DMS53 treated with DMSO at 0.1 percent for 48 hours (cell line): ENCODE data around the gene EXD2.
"Not testable (repeated sequence)": the region's sequence is repeated elsewhere in the genome, so short reads cannot be mapped to it uniquely, and the experiment has no call there.

ENCODE experiments used
- DNase-seq: peaks from one replicate; lab custom pipeline; 2025; ENCODE audit not compliant: unreplicated experiment; lab: John Stamatoyannopoulos, UW

EXD2 gene, protein sequence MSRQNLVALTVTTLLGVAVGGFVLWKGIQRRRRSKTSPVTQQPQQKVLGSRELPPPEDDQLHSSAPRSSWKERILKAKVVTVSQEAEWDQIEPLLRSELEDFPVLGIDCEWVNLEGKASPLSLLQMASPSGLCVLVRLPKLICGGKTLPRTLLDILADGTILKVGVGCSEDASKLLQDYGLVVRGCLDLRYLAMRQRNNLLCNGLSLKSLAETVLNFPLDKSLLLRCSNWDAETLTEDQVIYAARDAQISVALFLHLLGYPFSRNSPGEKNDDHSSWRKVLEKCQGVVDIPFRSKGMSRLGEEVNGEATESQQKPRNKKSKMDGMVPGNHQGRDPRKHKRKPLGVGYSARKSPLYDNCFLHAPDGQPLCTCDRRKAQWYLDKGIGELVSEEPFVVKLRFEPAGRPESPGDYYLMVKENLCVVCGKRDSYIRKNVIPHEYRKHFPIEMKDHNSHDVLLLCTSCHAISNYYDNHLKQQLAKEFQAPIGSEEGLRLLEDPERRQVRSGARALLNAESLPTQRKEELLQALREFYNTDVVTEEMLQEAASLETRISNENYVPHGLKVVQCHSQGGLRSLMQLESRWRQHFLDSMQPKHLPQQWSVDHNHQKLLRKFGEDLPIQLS

DNA sequence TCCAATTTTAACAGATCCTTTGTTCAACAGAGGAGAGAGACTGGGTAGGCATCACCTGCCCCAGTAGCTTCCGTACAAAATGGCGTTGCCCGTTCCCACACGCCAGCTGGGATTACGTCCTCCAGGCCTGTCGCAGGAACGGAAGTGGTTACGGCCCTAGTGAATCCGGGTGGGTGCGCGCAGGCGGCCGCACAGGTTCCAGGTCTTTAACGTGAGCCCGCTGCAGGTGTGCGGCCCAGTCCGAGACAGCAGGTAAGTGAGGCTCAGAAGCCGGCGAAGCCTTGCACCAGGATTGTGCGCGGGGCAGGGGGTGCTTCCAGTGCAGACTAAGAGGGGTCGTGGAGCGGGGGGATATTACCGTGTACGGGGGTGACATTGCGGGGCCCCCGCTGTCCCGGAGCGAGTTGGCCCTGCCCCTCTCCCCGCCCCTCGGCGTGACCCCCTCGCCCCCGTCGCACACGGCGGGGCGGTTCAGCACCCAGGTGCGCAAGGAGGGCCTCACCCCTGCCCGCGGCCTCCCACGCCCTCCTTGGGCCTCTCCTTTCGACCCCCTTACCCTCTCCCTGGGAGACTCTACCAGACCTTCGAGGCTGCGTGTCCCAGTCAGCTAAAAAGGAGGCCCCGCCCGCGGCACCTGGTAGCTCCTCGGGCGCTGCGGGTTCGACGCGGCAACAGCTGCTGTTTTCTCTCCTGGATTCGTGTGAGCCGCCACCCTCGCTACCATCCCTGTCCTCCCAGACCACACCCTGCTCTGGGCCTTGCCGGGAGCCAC is at the start of gene EXD2:
Gene EXD2 (plus strand): TSS at position 159 of the 772 bp plus-strand sequence. CDS start 17,973 bp downstream, outside the sequence.
- peak; percentile 81 for DNase-seq

DNA sequence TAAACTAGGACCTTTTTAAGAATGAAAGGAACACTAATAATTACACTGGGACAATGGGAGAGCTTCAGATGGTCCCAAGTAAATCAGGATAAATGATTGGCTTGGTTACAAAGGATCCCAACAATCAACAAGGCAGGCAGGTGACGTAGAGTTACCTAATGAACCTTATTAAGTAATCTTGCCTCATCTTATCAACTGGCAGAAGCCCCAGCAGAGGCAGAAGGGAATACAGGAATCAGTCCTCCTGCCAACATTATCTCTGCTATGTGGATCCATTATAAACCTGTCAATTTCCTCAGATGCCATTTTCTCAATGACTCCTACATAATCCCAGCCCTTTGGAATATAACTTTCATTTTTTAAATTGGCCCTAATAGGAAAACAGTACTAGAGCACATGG is 49.7 kb upstream of the EXD2 start:
- DNase-seq: no peak

DNA sequence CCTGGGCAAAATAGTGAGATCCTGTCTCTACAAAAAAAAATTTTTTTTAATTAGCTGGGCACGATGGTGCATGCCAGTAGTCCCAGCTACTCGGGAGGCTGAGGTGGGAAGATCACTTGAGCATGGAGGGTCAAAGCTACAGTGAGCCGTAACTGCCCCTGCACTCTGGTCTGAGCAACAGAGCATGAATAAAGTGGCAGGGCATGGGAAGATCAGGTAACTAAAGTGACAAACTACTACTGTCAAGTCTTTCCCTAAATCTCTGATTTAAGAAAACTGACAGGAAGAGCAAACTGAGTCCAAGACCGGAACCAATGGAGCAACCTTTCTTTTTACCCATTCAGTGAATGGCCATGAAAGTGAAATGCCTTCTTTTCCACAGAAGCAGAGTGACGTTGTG is 49.2 kb upstream of the EXD2 start:
- DNase-seq: no peak

DNA sequence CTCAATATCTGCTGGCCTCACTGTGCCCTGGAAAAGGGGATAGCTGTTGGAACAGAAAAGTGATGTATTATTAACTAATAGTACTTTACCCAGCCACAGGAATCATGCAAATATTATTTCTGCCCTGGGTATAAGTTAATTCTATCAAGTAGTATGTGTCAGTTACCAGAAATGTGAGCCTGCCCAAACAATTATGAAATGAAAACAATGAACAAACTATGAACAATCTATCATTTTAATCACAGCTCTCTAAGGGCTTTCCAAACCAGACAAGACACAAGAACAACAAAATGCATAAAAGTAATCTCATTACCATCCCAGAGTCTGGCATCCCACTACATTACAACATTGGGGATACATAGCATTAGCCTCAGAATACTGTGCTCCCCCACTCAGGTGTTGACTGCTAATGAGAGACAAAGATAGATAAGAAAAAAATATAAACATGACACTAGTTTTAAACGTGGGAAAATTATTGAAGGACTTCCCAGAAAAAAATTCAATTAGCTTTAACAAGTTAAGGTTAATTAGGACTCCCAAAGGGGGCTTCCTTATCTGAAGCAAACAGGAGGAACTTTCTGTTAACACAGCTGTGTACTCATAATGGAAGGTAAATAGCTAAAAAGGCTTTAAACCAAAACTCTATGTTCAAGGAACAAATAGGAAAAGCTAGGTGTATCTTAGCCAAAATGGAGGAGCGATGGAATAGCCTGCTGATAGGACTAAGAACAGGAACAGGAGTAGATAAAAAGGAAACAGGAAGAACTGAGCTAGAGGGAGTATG is 41.6 kb upstream of the EXD2 start:
- DNase-seq: no peak

DNA sequence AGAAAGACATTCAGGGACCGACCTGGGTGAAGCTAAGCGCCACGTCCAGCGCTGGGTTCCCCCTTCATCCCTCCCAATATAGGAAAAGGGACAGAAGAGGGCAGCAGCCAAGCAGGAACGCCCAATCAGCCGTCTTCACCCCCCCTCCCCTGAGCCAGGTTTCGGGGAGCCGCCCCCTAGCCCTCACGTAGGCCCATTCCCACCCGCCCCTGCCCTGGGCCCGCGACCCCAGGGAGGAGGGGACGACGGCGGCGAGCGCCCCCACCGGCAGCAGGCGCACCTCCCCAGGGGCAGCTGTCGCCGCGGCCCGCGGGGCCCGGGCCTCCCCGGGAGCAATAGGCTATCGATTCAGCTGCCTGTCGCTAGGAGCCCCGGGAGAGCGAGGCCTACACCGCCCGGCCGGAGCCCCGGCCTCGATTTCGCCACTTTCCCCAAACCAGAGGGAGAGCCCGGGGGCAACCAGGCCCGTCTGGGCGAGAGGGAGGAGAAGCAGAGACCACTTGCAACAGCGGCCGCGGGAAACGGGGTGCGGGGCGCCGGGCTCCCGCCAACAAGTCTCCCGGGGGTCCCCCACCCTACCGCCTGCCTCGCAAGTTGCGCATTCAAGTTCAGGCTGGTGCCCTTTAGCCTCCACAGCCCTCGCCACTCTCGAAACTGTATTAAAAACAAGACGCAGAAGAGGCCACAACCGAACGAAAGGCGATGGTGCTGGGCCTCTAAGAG is 39.7 kb upstream of the EXD2 start:
- peak; percentile 22 for DNase-seq

DNA sequence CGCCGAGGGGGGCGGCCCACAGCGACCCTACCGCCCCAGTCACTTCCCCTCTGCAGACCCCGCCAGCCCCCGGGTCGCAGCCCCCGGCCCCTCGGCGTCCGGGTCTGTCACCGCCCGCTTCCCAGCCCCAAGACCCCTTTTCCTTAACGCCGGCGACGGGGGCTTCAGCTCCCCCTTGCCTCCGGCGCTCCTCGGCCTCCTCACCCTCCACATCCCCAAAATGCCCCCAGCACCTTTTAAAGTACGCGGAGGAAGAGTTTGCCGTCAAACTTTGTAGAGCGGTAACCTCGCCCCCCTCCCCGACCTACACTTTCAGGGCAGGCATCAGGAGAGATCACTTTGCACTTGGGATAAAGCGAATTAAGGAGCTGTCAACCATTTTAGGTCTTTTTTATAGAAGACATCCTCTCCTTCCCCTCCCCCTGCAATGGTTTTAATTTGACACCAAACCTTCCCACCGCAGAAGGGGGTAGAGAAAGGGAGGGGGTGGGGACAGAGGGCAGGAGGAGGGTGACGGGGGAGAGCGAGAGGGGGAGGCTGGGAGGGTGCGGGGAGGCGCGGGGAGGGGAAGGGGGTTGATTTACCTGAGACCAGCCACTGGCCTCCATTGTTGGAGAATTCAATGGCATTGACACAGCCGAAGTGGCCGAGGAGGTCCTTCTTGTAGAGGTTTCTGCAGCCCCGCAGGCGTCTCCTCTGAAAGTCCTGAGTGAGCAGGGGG is 39.0 kb upstream of the EXD2 start:
- peak; percentile 21 for DNase-seq

DNA sequence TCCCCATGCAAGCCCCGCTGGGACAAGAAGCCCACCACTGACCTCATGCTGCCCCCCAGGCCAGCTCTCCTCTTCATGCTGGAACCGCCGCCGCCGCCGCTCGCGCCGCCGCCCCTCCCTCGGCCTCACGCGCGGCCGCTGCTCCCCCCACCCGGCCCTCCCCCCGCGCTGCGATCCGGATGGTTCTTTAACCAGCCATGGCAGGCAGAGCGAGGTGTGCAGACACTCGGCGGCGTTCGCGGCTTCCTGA is 38.5 kb upstream of the EXD2 start, which contains the start of gene DCAF5:
Gene DCAF5 (minus strand): TSS at position 218 of the 250 bp plus-strand sequence. CDS start 141 bp downstream, at position 77.
- no peak for DNase-seq

DNA sequence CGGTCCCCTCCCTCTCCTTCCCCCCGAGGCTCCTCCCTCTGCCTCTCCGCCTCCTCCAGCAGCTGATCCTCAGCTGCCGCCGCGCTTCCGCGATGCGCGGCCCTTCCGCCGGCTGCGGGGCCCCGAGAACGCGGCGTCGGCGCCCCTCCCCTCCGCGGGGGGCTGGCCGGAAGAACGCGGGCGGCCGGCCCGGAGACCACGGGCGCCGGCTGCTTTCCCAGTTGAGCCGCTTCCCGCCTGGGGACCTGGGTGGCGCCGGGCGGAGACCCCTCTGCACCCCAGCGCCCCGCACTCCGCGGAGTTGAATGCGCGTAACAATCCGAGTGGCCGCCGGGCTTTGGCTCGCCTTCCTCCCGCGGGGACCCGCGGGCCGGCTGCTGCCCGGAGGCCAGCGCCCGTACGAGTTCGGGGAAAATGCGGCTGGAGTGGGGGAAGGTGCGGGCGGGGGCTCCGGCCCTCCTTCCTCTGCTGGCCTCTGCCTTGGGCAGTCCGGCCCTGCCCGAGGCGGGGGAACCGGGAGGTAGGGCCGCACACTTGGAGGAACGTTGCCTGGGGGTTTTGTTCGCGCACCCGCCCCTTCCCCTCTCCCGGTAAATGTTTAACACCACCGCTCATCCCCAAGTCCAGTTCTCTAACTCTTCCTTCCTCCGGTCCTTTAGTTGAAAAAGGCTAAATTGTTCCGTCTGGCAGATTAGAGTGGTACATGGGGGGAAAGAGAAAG is 38.0 kb upstream of the EXD2 start:
- DNase-seq: peak; percentile 70

DNA sequence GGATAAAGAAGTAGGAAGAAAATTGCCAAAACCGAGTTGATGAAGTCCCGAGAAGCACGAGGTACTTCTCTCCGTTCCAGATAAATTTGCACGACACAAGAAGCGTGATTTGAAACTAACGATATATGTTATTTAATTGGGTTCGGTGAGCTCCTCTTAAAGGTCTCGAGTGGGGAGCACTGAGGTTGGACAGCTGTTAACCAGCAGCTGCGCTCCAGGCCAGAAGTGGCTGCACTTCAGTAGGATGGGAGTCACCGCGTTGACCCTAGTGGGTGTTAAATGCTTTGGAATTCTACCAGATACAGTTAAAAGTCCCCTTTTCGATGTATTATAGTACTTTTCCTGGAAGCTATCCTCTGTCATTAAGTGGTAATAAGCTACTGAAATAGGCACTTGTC is 37.4 kb upstream of the EXD2 start:
- DNase-seq: peak; percentile 22

DNA sequence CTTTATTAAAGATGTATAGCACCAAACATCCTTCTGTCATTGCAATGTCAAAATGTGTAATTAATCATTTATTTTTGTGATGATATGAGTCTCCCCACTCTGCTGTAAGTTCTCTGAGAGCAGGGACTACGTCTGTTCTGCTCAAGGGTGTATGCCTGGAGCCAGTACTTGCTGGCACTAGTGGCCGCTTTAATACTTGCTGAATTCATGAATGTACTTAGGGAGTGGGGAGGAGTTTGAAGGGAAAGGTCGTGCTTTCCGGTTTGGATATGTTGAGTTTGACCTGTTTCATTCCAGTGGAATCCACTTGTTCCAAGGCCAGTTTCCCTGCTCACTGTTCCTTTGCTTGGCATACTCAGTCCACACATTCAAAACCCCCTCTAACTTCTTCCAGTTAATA is 36.5 kb upstream of the EXD2 start:
- no peak for DNase-seq

DNA sequence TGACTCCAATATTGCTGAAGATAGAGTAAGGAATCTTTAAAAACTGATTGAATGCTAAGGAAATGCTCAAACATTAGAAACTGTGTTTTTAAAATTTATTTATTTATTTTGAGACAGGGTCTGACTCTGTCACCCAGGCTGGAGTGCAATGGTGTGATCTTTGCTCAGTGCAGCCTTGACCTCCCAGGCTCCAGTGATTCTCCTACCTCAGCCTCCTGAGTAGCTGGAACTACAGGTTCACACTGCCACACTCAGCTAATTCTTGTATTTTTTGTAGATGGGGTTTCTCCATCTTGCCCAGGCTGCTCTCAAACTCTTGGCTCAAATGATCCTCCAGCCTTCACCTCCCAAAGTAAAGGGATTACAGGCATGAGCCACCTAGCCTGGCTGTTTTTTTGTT is 35.1 kb upstream of the EXD2 start:
- no peak for DNase-seq

DNA sequence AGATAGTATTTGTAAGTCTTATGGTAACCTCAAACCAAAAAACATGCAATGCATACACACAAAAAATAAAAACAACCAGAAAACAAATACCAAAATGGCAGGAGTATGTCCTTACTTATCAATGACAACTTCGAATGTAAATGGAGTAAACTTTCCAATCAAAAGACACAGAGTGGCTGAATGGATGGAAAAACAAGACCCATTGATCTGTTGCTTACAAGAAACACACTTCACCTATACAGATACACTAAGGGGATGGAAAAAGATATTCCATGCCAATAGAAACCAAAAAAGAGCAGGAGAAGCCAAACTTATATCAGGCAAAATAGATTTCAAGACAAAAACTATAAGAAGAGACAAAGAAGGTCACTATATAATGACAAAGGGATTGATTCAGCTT is 29.7 kb upstream of the EXD2 start:
- no peak for DNase-seq

DNA sequence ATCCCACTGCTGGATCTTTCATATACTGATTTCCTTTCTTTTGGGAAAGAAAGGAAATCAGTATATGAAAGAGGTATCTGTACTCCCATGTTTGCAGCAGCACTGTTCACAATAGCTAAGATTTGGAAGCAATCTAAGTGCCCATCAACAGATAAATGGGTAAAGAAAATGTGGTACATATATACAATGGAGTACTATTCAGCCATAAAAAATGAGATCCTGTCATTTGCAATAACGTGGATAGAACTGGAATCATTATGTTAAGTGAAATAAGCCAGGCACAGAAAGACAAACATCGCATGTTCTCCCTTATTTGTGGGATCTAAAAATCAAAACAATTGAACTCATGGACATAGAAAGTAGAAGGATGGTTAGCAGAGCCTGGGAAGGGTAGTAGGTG is 25.5 kb upstream of the EXD2 start:
- not testable (repeated sequence) for DNase-seq

DNA sequence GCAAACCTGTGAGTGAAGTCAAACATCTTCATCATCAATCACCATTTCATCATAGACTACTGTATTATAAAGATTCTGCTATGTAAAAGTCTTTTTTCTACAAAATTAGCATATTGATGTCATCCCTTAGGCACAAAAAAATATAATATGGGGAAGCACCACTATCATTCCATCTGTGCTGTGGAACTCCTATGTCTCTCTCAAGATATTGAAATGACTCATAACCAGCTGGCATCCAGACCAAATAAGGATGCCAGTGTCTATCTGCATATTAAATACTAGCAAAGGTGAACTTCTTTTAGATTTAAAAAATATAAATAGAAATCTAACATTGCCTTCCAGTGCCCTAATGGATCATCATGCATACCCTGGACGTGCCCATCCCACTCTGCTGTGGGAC is 20.5 kb upstream of the EXD2 start:
- no peak for DNase-seq

DNA sequence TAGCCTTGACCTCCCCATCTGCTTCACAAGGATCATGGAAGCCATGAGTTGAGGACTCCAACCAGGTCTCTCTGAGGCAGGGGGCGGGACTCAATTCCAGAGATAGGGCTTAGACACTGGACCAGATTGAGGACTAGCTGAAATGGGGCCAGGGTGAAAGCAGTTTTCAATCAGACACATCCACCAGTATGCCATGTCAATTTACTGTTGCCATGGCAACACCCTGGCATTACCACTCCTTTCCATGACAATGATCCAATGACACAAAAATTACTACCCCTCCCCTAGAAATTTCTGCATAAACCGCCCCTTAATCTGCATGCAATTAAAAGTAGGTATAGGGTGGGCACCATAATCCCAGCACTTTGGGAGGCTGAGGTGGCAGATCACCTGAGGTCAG is 19.7 kb upstream of the EXD2 start:
- DNase-seq: no peak

DNA sequence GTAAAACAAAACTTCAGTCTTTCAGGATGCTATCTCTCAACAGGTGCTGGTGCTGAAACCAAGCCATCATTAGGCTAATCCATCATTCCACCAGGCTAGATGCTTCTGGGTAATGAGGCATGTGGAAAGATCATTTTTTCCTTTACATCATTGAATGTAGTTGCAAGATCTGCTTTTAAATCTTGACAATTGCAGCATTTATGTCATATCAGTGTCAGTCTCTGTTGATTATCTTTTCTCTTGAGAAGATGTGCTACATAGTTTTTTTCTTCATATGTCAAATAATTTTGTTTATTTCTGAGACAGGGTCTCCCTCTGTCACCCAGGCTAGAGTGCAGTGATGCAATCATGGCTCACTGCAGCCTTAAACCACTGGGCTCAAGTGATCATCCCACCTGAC is 16.2 kb upstream of the EXD2 start:
- no peak for DNase-seq

DNA sequence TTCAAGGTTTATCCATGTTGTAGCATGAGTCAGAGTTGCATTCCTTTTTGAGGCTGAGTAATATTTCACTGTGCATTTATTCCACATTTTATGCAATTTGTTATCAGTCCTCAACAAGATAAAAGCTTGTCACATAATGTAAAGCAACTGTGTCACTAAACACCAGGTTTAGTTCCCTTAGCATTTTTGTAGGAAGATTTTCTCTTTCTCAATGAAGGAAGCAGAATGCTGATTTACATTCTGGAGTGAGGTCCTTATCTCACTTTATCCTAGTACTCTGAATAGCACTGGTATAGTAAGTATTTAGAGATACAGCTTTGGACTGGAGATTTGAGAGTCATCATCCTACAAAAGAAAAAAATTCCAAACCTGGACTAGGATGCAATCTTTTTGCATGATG is 9.8 kb upstream of the EXD2 start:
- DNase-seq: no peak

DNA sequence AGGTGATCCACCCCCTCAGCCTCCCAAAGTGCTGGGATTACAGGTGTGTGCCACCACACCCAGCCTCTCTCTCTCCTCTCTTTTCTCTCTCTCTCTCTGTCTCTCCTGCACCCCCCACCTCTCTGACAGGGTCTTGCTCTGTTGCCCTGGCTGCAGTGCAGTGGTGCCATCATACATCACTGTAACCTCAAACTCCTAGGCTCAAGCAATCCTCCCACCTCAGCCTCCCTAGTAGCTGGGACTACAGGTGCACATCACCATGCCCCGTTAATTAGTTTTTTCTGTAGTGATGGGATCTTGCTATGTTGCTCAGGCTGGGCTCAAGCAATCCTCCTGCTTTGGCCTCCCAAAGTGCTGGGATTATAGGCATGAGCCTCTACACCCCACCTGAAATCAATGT is 8.7 kb upstream of the EXD2 start:
- DNase-seq: not testable (repeated sequence)

DNA sequence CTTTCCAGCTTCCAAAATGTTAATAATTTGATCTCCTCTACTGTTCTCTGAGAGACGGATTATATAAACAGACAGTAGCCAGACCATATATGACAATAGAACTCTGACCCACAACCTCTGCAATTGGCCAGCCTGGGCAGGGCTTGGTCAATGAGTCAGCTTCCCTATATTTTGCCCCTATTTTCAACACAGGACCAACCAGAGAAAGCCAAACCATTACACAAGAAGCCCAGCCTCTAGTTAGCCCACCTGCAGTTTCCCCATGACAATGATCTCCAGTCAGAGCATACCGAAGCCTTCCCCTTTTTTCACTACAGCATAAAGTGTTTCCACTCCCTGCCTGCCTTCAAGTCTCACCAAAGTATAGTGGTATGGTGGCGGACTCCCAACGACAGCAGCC is 7.6 kb upstream of the EXD2 start:
- no peak for DNase-seq
